Naive thymus-derived CD8-positive, alpha-beta T cell (primary cell): ENCODE results near the gene LRP10. TPM values are rescaled to one million over a fixed set of nuclear protein-coding genes. Genes with fewer than 3 reads are reported as not detected.

Source experiments
- ATAC-seq, 2 donors: fragments of 150-1000 bp; cut with Tn5 transposase in 1 of 2; sonication (Bioruptor Pico), chemical (Tn5 transposase) in 1 of 2; 1 replicate in 1 of 2; 2 replicates in 1 of 2; pipeline ENCODE4 v1.10.0; 2021; ENCODE audit warnings: mild to moderate bottlenecking in 2 of 2, moderate library complexity in 2 of 2
- POLR2A ChIA-PET: fragments of 350-600 bp; sonication (Branson Sonifier 250); formaldehyde crosslinking; loops from one replicate; lab custom pipeline; 2021; ENCODE audit warnings: antibody characterized with exemption; lab: Charles Lee
- DNase-seq, 10 donors: peaks; one replicate each; pipeline versions ENCODE4 v3.0.0 to v3.0.0-alpha.2; 2020 to 2022
- H3K27ac Mint-ChIP-seq, 10 donors: one replicate each; pipeline ENCODE4 v1.8.0; 2020 to 2022; ENCODE audit warnings: mild to moderate bottlenecking in 10 of 10, mixed read lengths in 10 of 10, moderate library complexity in 4 of 10, inconsistent platforms in 1 of 10
- H3K27me3 Mint-ChIP-seq, 5 donors: one replicate each; pipeline ENCODE4 v1.8.0; 2021 to 2022; ENCODE audit warnings: mixed read lengths in 5 of 5
- H3K36me3 Mint-ChIP-seq, 3 donors: one replicate each; pipeline ENCODE4 v1.8.0; 2020 to 2022; ENCODE audit warnings: mixed read lengths in 3 of 3, mild to moderate bottlenecking in 2 of 3, inconsistent platforms in 1 of 3
- H3K4me1 Mint-ChIP-seq, 4 donors: one replicate each; pipeline ENCODE4 v1.8.0; 2021 to 2022; ENCODE audit warnings: mixed read lengths in 4 of 4
- H3K4me3 Mint-ChIP-seq, 10 donors: one replicate each; pipeline ENCODE4 v1.8.0; 2020 to 2022; ENCODE audit warnings: mild to moderate bottlenecking in 10 of 10, mixed read lengths in 10 of 10, moderate library complexity in 6 of 10, inconsistent platforms in 1 of 10
- H3K9me3 Mint-ChIP-seq, 9 donors: one replicate each; pipeline ENCODE4 v1.8.0; 2020 to 2022; ENCODE audit warnings: mixed read lengths in 9 of 9, mild to moderate bottlenecking in 3 of 9, inconsistent platforms in 1 of 9, moderate library complexity in 1 of 9
- polyA plus RNA-seq, 3 donors: library from polyadenylated mRNA; unstranded; fragments of 300-500 nt; fragmentation: Illumina TruSeq; gene quantifications; one replicate each; pipeline ENCODE4 v1.2.3, GENCODE V29; 2021
- total RNA-seq, 8 experiments: library from RNA in 2 of 8; stranded (reverse) in 2 of 8; gene quantifications; one replicate each; pipeline ENCODE4 v1.2.3 and lab custom pipeline; 2021 to 2026

Gene LRP10
- total and polyA plus RNA-seq, 5 experiments from 2014 or later, result 49.4 to 72.6 (median 67.5) TPM

DNA sequence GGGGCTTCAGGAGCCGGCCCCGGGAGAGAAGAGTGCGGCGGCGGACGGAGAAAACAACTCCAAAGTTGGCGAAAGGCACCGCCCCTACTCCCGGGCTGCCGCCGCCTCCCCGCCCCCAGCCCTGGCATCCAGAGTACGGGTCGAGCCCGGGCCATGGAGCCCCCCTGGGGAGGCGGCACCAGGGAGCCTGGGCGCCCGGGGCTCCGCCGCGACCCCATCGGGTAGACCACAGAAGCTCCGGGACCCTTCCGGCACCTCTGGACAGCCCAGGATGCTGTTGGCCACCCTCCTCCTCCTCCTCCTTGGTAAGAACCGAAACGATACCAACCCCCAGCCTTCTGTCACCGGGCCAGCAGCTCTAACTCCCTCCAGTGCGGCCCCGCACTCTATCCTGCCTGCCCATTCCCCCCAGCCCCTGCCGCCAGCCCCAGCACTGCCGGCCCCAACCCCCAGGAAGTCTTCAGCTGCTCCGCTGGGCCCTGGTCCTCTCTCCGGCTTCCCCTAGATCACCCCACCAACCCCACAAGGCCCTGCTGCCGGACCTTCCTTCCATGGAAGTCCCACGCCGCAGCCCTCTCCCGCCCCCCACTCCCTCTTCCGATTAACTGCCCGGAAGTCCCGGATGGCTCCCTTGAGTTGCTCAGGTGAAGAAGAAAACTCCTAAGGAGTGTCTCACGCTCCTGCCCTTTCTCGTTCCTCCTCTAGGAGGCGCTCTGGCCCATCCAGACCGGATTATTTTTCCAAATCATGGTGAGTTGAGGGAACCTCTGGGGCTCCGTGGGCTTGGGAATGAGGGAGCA is 693 bp downstream of the LRP10 start:
- peak overlapping the region; percentile 90 to 99 (median 94) for H3K4me3 Mint-ChIP-seq

DNA sequence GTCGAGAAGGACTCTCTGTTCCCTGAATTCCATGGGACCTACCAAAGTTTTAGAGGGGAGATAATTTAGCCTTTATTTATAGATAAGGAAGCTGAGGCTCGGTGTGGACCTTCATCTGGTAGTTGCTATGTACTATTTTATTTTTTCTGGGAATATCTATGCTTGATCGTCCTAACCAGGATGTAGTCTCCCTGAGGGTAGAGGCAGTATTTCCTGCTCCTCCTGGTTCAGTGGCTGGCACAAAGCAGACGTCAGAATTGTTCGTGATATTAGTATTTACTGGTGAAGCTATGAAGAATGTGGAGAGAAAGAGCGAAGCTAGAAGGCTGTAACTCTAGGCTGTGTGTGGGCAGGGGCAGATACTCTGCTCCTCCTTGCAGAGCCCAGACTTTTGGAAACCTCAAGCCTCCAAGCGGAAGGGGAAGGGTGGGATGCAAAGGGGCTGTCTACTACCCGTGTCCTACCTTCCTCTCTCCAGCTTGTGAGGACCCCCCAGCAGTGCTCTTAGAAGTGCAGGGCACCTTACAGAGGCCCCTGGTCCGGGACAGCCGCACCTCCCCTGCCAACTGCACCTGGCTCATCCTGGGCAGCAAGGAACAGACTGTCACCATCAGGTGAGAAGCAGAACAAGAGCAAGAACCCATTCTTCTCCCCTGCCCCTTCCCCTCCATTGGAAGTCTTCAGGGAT is 1.4 kb downstream of the LRP10 start:
- Mint-ChIP-seq H3K36me3 (peaks cover 0 to 52% (median 13%) of the 10 kb centered on the region in 3 donors), H3K4me3 (peak overlapping the region; percentile 90 to 95 (median 92)), H3K27me3 (no peaks in the 10 kb centered on the region), H3K4me1 (peaks cover 11 to 39% (median 31%) of the 10 kb centered on the region in 4 donors), H3K9me3 (no peaks in the 10 kb centered on the region), H3K27ac (peak overlapping the region; percentile 82 to 98 (median 91))
- POLR2A ChIA-PET, result interaction anchor here (0.6 to 7.2 kb wide), 16 partner anchors 12 to 1423 kb away, joined by 3 to 118 read pairs (median 6); partner anchors contain the start of genes OXA1L, RBM23 and REM2
- ATAC-seq, result no peak
- no peak for DNase-seq

More for the DNA sequence above, 693 bp downstream of the LRP10 start:
- Mint-ChIP-seq H3K27ac (peak overlapping the region; percentile 82 to 99 (median 98)), H3K4me1 (peaks cover 9 to 39% (median 31%) of the 10 kb centered on the region in 4 donors), H3K9me3 (no peaks in the 10 kb centered on the region), H3K36me3 (peaks cover 0 to 44% (median 9%) of the 10 kb centered on the region in 3 donors), H3K27me3 (no peaks in the 10 kb centered on the region)
- DNase-seq (peak; percentile 49 to 81 (median 69)), ATAC-seq (peak; percentile 46 to 49)
- POLR2A ChIA-PET, result interaction anchor here (0.6 to 7.2 kb wide), 16 partner anchors 11 to 1424 kb away, joined by 3 to 118 read pairs (median 8); partner anchors contain the start of genes MRPL52, OXA1L, RBM23 and REM2

DNA sequence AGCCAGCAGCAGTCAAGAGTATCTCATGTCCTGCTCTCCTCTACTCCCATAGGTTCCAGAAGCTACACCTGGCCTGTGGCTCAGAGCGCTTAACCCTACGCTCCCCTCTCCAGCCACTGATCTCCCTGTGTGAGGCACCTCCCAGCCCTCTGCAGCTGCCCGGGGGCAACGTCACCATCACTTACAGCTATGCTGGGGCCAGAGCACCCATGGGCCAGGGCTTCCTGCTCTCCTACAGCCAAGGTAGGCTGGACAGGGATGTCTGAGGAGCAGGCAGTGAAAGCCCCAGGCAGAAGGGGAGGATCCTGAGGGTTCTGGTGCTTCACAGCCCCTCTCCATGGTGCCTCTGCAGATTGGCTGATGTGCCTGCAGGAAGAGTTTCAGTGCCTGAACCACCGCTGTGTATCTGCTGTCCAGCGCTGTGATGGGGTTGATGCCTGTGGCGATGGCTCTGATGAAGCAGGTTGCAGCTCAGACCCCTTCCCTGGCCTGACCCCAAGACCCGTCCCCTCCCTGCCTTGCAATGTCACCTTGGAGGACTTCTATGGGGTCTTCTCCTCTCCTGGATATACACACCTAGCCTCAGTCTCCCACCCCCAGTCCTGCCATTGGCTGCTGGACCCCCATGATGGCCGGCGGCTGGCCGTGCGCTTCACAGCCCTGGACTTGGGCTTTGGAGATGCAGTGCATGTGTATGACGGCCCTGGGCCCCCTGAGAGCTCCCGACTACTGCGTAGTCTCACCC is 3.6 kb downstream of the LRP10 start:
- no peak for DNase-seq

DNA sequence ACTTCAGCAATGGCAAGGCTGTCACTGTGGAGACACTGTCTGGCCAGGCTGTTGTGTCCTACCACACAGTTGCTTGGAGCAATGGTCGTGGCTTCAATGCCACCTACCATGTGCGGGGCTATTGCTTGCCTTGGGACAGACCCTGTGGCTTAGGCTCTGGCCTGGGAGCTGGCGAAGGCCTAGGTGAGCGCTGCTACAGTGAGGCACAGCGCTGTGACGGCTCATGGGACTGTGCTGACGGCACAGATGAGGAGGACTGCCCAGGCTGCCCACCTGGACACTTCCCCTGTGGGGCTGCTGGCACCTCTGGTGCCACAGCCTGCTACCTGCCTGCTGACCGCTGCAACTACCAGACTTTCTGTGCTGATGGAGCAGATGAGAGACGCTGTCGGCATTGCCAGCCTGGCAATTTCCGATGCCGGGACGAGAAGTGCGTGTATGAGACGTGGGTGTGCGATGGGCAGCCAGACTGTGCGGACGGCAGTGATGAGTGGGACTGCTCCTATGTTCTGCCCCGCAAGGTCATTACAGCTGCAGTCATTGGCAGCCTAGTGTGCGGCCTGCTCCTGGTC is 4.3 kb downstream of the LRP10 start:
- DNase-seq, result no peak
- ATAC-seq, result no peak
- no peaks in the 10 kb centered on the region for H3K27me3 Mint-ChIP-seq
- peak overlapping the region in 1 of 10 donors; percentile 63 for H3K27ac Mint-ChIP-seq
- no peaks in the 10 kb centered on the region for H3K9me3 Mint-ChIP-seq
- POLR2A ChIA-PET, result interaction anchor here (0.5 to 7.2 kb wide), 4 partner anchors 10 to 33 kb away, joined by 3 to 118 read pairs (median 5); partner anchors contain the start of gene REM2
- peaks cover 10 to 27% (median 23%) of the 10 kb centered on the region in 4 donors for H3K4me1 Mint-ChIP-seq
- H3K4me3 Mint-ChIP-seq, result peak overlapping the region in 1 of 10 donors; percentile 60
- peaks cover 0 to 65% (median 17%) of the 10 kb centered on the region in 3 donors for H3K36me3 Mint-ChIP-seq

More for the DNA sequence above, 3.6 kb downstream of the LRP10 start:
- H3K4me3 Mint-ChIP-seq, result peak overlapping the region in 1 of 10 donors; percentile 45
- POLR2A ChIA-PET, result interaction anchor here (7.2 kb wide), 1 partner anchor 11 kb away, joined by 118 read pairs; the partner anchor contains the start of gene REM2
- H3K36me3 Mint-ChIP-seq, result peaks cover 0 to 65% (median 17%) of the 10 kb centered on the region in 3 donors
- H3K4me1 Mint-ChIP-seq, result peaks cover 11 to 33% (median 29%) of the 10 kb centered on the region in 4 donors
- ATAC-seq, result no peak
- no peaks in the 10 kb centered on the region for H3K27me3 Mint-ChIP-seq
- H3K9me3 Mint-ChIP-seq, result no peaks in the 10 kb centered on the region
- H3K27ac Mint-ChIP-seq, result no peak overlapping the region

DNA sequence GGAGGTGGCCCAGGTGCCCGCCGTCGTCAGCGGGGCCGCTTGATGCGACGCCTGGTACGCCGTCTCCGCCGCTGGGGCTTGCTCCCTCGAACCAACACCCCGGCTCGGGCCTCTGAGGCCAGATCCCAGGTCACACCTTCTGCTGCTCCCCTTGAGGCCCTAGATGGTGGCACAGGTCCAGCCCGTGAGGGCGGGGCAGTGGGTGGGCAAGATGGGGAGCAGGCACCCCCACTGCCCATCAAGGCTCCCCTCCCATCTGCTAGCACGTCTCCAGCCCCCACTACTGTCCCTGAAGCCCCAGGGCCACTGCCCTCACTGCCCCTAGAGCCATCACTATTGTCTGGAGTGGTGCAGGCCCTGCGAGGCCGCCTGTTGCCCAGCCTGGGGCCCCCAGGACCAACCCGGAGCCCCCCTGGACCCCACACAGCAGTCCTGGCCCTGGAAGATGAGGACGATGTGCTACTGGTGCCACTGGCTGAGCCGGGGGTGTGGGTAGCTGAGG is 5.5 kb downstream of the LRP10 start:
- Mint-ChIP-seq H3K9me3 (no peaks in the 10 kb centered on the region), H3K4me3 (no peak overlapping the region), H3K27ac (peak overlapping the region in 1 of 10 donors; percentile 33), H3K36me3 (peaks cover 0 to 65% (median 17%) of the 10 kb centered on the region in 3 donors), H3K4me1 (peaks cover 13 to 28% (median 23%) of the 10 kb centered on the region in 4 donors), H3K27me3 (no peaks in the 10 kb centered on the region)
- POLR2A ChIA-PET, result interaction anchor here (0.8 kb wide), 1 partner anchor 23 kb away, joined by 3 read pairs; no protein-coding TSS in a partner anchor
- ATAC-seq, result no peak
- DNase-seq, result no peak

DNA sequence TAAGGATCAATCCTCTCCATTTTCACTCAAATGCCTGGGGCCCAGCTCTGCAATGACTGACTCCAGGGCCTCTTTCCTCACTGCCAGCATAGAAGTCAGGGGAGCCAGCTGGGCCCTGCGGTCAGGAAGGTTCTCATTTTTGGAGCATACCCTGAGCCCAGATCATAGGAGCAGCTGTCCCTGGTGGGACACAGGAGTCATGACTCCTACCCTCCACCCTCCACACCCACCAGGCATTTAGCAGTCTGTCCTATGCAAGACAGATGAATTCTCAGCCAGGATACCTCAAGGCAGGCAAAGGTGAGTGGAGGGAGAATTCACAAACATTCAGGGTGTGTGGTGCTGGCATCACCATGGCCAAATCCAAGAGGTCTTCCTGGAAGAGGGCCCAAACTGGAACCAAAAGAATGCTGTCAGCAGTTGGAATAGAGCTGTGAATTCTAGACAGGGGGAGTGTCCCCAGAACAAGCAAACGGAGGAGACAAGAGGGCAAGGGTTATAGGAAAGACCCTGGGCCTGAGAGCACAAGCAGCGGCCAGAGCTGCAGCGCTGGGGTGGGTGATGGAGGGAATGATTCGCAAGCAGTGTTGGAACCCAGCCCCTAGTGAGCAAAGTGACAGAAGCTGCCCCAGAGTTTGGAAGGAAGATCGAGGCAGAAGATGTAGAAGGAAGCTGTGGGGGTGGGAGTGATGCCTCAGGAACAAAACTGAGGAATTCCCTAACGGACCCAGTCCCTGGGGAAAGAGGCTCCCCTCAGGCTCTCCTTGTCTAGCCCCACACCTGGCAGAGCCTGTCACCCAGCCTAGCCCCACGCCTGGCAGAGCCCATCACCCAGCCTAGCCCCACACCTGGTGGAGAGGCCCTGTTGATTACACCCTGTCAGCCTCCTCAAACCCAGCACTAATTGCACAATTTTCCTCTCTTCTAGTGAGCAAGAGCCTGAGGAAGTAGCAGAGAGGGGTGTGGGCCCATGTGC is 7.0 kb downstream of the LRP10 start:
- Mint-ChIP-seq H3K4me3 (no peak overlapping the region), H3K27ac (peak overlapping the region in 6 of 10 donors; percentile 5 to 62 (median 23))
- POLR2A ChIA-PET, result no interaction called here

DNA sequence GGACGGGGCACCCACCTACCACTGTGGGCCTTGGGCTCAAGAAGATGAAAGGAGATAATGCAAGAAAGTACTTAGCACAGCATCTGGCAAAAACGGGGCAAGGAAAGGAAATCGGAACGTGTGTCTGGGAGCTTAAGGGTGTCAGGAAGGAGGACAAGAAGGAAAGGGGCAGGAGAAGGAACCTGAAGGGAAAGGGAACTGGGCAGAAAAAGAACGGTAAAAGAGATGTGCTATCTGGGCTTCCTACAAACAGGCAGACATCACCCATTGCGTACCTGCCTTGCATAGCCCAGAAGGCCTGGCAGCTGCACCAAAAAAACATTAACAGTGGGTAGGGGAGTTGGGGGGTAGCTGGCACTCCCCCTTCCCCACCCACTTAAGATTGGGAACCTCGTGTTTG is 10.5 kb downstream of the LRP10 start:
- POLR2A ChIA-PET, result interaction anchor here (0.7 to 11.2 kb wide), 5 partner anchors 9 to 37 kb away, joined by 3 to 118 read pairs (median 13); partner anchors contain the start of genes LRP10 and RBM23
- DNase-seq (no peak), ATAC-seq (no peak)
- Mint-ChIP-seq H3K4me1 (peaks cover 18 to 41% (median 36%) of the 10 kb centered on the region in 4 donors), H3K4me3 (no peak overlapping the region), H3K9me3 (no peaks in the 10 kb centered on the region), H3K27me3 (no peaks in the 10 kb centered on the region), H3K36me3 (peaks cover 0 to 22% (median 8%) of the 10 kb centered on the region in 3 donors), H3K27ac (peak overlapping the region in 9 of 10 donors; percentile 10 to 78 (median 51))

More for the DNA sequence above, 7.0 kb downstream of the LRP10 start:
- ATAC-seq (no peak), DNase-seq (no peak)
- Mint-ChIP-seq H3K9me3 (no peaks in the 10 kb centered on the region), H3K27me3 (no peaks in the 10 kb centered on the region), H3K4me1 (peaks cover 15 to 30% (median 26%) of the 10 kb centered on the region in 4 donors), H3K36me3 (peaks cover 0 to 54% (median 13%) of the 10 kb centered on the region in 3 donors)

DNA sequence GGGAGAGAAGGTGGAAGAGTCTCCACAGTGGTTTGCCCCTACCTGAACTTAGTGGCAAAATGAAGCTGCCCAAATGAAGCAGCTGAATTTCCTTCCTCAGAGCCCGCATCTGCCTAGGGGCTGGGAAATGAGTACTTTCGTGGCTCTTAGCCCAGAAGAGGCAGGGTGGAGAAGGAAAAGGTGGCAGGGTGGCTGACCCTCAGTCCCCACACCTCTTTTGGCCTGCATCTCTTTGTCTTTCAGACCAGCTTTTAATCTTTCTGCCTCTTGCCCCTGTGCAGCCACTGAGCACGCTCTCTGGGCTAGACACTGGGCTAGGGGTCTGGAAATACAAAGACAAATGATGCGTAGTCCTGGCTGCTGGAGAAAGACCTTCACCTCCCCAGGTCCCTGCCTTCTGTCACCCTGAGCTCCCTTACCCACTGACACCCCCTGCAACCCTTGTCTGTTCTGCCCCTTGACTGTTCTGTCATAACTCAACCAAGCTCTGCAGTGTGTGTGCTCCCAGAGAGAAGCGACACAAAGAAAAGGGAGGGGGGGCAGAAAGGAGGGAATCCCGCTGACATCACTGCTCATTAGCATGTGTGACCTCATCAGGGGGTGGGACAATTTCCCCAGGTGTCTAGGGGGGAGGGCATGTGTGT is 11.1 kb downstream of the LRP10 start:
- peak in 1 of 2 donors; percentile 14 for ATAC-seq
- H3K4me3 Mint-ChIP-seq, result no peak overlapping the region

DNA sequence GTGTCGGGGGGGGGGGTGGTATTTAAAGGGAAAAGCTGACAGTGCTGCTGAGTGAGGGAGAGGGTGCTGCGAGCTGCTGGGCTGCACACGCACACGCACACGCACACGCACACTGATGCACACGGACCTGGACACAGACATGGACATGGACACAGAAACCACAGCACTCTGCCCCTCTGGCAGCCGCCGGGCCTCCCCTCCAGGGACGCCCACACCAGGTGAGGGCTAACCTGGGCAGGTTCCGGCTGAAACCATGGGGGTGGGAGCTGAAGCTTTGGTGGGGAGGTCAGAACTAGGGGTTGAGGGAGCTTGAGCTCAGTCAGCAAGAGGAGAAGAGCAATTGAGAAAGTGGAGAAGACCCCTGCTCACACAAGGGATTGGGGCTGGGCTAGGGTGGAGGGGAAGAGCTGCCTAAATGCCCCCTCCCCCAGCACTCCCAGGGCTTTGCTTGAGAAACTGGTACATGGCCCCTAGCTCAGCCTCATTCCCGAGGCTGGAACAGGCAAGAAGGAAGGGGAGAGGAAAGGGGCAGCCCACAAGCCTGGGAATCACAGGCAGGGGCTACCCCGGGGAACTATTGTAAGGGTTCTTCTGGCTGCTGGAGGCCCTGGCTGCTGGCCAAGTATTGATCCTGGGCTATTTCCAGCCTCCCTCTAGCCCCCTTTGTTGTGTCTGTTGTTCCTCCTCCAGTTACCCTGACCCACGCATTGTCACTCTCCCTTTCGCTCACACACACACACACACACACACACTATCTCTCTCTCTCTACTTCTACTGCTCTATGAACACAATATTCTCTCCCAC is 11.8 kb downstream of the LRP10 start, which contains the start of gene REM2:
Gene REM2, plus strand, starts transcription at position 50 of the 804 bp plus-strand sequence. Its CDS starts 66 bp downstream, at position 116.
- H3K4me3 Mint-ChIP-seq, result peak within 1 kb of the TSS in 1 of 10 donors; percentile 59
- POLR2A ChIA-PET, result interaction anchor here (0.8 to 11.2 kb wide), 5 partner anchors 10 to 72 kb away, joined by 4 to 118 read pairs (median 13); partner anchors contain the start of genes LRP10 and RBM23
- H3K27ac Mint-ChIP-seq, result peak within 1 kb of the TSS; percentile 14 to 88 (median 63)
- peaks cover 0 to 9% (median 0%) of the 10 kb centered on the region in 3 donors for H3K36me3 Mint-ChIP-seq
- no peaks in the 10 kb centered on the region for H3K27me3 Mint-ChIP-seq
- ATAC-seq (no peak), DNase-seq (no peak)
- peaks cover 24 to 54% (median 49%) of the 10 kb centered on the region in 4 donors for H3K4me1 Mint-ChIP-seq
- H3K9me3 Mint-ChIP-seq, result no peaks in the 10 kb centered on the region

More for the DNA sequence above, 11.1 kb downstream of the LRP10 start:
- DNase-seq, result peak in 7 of 10 donors; percentile 30 to 71 (median 46)
- POLR2A ChIA-PET, result interaction anchor here (0.7 to 11.2 kb wide), 6 partner anchors 10 to 73 kb away, joined by 3 to 118 read pairs (median 8); partner anchors contain the start of genes LRP10 and RBM23
- no peaks in the 10 kb centered on the region for H3K9me3 Mint-ChIP-seq
- H3K27me3 Mint-ChIP-seq, result no peaks in the 10 kb centered on the region
- H3K4me1 Mint-ChIP-seq, result peaks cover 21 to 47% (median 42%) of the 10 kb centered on the region in 4 donors
- peaks cover 0 to 17% (median 6%) of the 10 kb centered on the region in 3 donors for H3K36me3 Mint-ChIP-seq
- peak overlapping the region in 8 of 10 donors; percentile 10 to 88 (median 50) for H3K27ac Mint-ChIP-seq
